ENCODE measurements around the gene PRAMEF14.
A peak's percentile ranks its signal among the peaks of the same experiment; 100 is the strongest.
"Not testable (repeated sequence)": the region's sequence is repeated elsewhere in the genome, so short reads cannot be mapped to it uniquely, and the experiment has no call there.

PRAMEF14 gene

GRCh38 chr1:13347034-13347433 lies at the start of gene PRAMEF14:
Gene PRAMEF14, minus strand, starts transcription at chr1:13347134. Its CDS starts 1,820 bp downstream, at chr1:13345314.
- not testable (repeated sequence) for DNase-seq (ENCODE audit: low spot score)

- DNase-seq (ENCODE audit: low spot score) = not testable (repeated sequence)
These were observed 48.4 kb upstream of the PRAMEF14 start for GRCh38 chr1:13395311-13395710.

- DNase-seq (ENCODE audit: low spot score) = not testable (repeated sequence)
These were observed 47.8 kb upstream of the PRAMEF14 start for GRCh38 chr1:13394761-13395160.

GRCh38 chr1:13393004-13393403 lies 46.1 kb upstream of the PRAMEF14 start:
- DNase-seq (ENCODE audit: low spot score) = not testable (repeated sequence)

GRCh38 chr1:13389332-13389731 lies 42.4 kb upstream of the PRAMEF14 start, which contains the start of gene PRAMEF17:
Gene PRAMEF17, plus strand, starts transcription at chr1:13389632. Its CDS starts 26 bp downstream, at chr1:13389658.
- DNase-seq (ENCODE audit: low spot score) = not testable (repeated sequence)

GRCh38 chr1:13380380-13380779 lies 33.4 kb upstream of the PRAMEF14 start:
- DNase-seq (ENCODE audit: low spot score) = not testable (repeated sequence)

- DNase-seq (ENCODE audit: low spot score) = not testable (repeated sequence)
These were observed 32.0 kb upstream of the PRAMEF14 start for GRCh38 chr1:13378983-13379382.

GRCh38 chr1:13368544-13368943 lies 21.6 kb upstream of the PRAMEF14 start:
- not testable (repeated sequence) for DNase-seq (ENCODE audit: low spot score)

- DNase-seq (ENCODE audit: low spot score) = not testable (repeated sequence)
These were observed 19.6 kb upstream of the PRAMEF14 start for GRCh38 chr1:13366536-13366935.

GRCh38 chr1:13364928-13365327 lies 18.0 kb upstream of the PRAMEF14 start:
- not testable (repeated sequence) for DNase-seq (ENCODE audit: low spot score)

GRCh38 chr1:13362364-13362763 lies 15.4 kb upstream of the PRAMEF14 start:
- DNase-seq (ENCODE audit: low spot score) = not testable (repeated sequence)

- DNase-seq (ENCODE audit: low spot score) = peak; percentile 42
These were observed 9.8 kb upstream of the PRAMEF14 start for GRCh38 chr1:13356774-13357173.

- DNase-seq (ENCODE audit: low spot score) = not testable (repeated sequence)
These were observed 7.5 kb upstream of the PRAMEF14 start for GRCh38 chr1:13354475-13354874.

- DNase-seq (ENCODE audit: low spot score) = not testable (repeated sequence)
These were observed 6.5 kb upstream of the PRAMEF14 start for GRCh38 chr1:13353476-13353875.

- not testable (repeated sequence) for DNase-seq (ENCODE audit: low spot score)
These were observed 4.4 kb downstream of the PRAMEF14 start for GRCh38 chr1:13342496-13342895.

- not testable (repeated sequence) for DNase-seq (ENCODE audit: low spot score)
These were observed 31.7 kb downstream of the PRAMEF14 start, which contains the start of gene PRAMEF15 for GRCh38 chr1:13315281-13315680. Gene PRAMEF15, plus strand, starts transcription at chr1:13315581. Its CDS starts 2,827 bp downstream, at chr1:13318408.

- not testable (repeated sequence) for DNase-seq (ENCODE audit: low spot score)
These were observed 43.7 kb downstream of the PRAMEF14 start, which contains the start of gene PRAMEF33 for GRCh38 chr1:13303239-13303638. Gene PRAMEF33, plus strand, starts transcription at chr1:13303539. Its CDS starts 2,416 bp downstream, at chr1:13305955.

GRCh38 chr1:13302197-13302596 lies 44.7 kb downstream of the PRAMEF14 start:
- DNase-seq (ENCODE audit: low spot score) = not testable (repeated sequence)

- DNase-seq (ENCODE audit: low spot score) = not testable (repeated sequence)
These were observed 48.2 kb downstream of the PRAMEF14 start for GRCh38 chr1:13298699-13299098.

GRCh38 chr1:13297216-13297931 lies 49.6 kb downstream of the PRAMEF14 start:
- not testable (repeated sequence) for DNase-seq (ENCODE audit: low spot score)
